Measurements from ENCODE around the gene TPRG1.

TPRG1 gene

GRCh38 chr3:189276444-189277219 is 104.9 kb downstream of the TPRG1 start:
- H3K36me3 ChIP-seq (ENCODE audit: low read length) = no peaks in the 10 kb centered on the region
- TF ChIP-seq CTCF (IDR thresholded peaks at IDR 0.05; ENCODE audit: insufficient read depth, low read length, poor library complexity, severe bottlenecking) = no peak
- no peak for TF ChIP-seq EZH2phosphoT487 (conservative IDR thresholded peaks at IDR 0.05; ENCODE audit: low read length)
- H3K9me3 ChIP-seq (ENCODE audit: insufficient read depth, low read length) = no peaks in the 10 kb centered on the region
- H3K9me2 ChIP-seq (replicated peaks; ENCODE audit: insufficient read depth, low read length) = no peaks in the 10 kb centered on the region
- no peak overlapping the region for H3K4me3 ChIP-seq (ENCODE audit: insufficient read depth, low read length, poor library complexity, severe bottlenecking)
- no peaks in the 10 kb centered on the region for H3K79me2 ChIP-seq (ENCODE audit: insufficient read depth, low read length)
- H3K9ac ChIP-seq (ENCODE audit: low read length) = no peak overlapping the region
- H3K4me2 ChIP-seq (ENCODE audit: low read depth, low read length, poor library complexity, severe bottlenecking) = no peak overlapping the region
- H3F3A ChIP-seq (ENCODE audit: insufficient read depth) = no peaks in the 10 kb centered on the region
- no peaks in the 10 kb centered on the region for H4K20me1 ChIP-seq (ENCODE audit: low read depth, low read length)
- H3K27ac ChIP-seq (ENCODE audit: low read depth, low read length) = no peak overlapping the region
- no peak overlapping the region for H2AFZ ChIP-seq (ENCODE audit: low read depth, low read length, severe bottlenecking)
- H3K27me3 ChIP-seq (ENCODE audit: low read length) = no peaks in the 10 kb centered on the region

GRCh38 chr3:189277711-189278110 is 105.9 kb downstream of the TPRG1 start:
- Histone ChIP-seq H4K20me1 (ENCODE audit: low read depth, low read length) (no peaks in the 10 kb centered on the region), H3K9me2 (replicated peaks; ENCODE audit: insufficient read depth, low read length) (no peaks in the 10 kb centered on the region), H2AFZ (ENCODE audit: low read depth, low read length, severe bottlenecking) (no peak overlapping the region), H3K4me3 (ENCODE audit: insufficient read depth, low read length, poor library complexity, severe bottlenecking) (no peak overlapping the region), H3K4me2 (ENCODE audit: low read depth, low read length, poor library complexity, severe bottlenecking) (no peak overlapping the region), H3K79me2 (ENCODE audit: insufficient read depth, low read length) (no peaks in the 10 kb centered on the region), H3K36me3 (ENCODE audit: low read length) (no peaks in the 10 kb centered on the region), H3K27me3 (ENCODE audit: low read length) (no peaks in the 10 kb centered on the region), H3K9me3 (ENCODE audit: insufficient read depth, low read length) (no peaks in the 10 kb centered on the region), H3K27ac (ENCODE audit: low read depth, low read length) (no peak overlapping the region), H3K9ac (ENCODE audit: low read length) (no peak overlapping the region), H3F3A (ENCODE audit: insufficient read depth) (no peaks in the 10 kb centered on the region)
- TF ChIP-seq EZH2phosphoT487 (conservative IDR thresholded peaks at IDR 0.05; ENCODE audit: low read length) = no peak
- no peak for TF ChIP-seq CTCF (IDR thresholded peaks at IDR 0.05; ENCODE audit: insufficient read depth, low read length, poor library complexity, severe bottlenecking)

- Histone ChIP-seq H2AFZ (ENCODE audit: low read depth, low read length, severe bottlenecking) (no peak overlapping the region), H3K4me3 (ENCODE audit: insufficient read depth, low read length, poor library complexity, severe bottlenecking) (no peak overlapping the region), H3K27me3 (ENCODE audit: low read length) (no peaks in the 10 kb centered on the region), H3K27ac (ENCODE audit: low read depth, low read length) (no peak overlapping the region), H3K4me2 (ENCODE audit: low read depth, low read length, poor library complexity, severe bottlenecking) (no peak overlapping the region), H3F3A (ENCODE audit: insufficient read depth) (no peaks in the 10 kb centered on the region), H3K79me2 (ENCODE audit: insufficient read depth, low read length) (no peaks in the 10 kb centered on the region), H3K36me3 (ENCODE audit: low read length) (no peaks in the 10 kb centered on the region), H3K9me3 (ENCODE audit: insufficient read depth, low read length) (no peaks in the 10 kb centered on the region), H3K9me2 (replicated peaks; ENCODE audit: insufficient read depth, low read length) (no peaks in the 10 kb centered on the region), H3K9ac (ENCODE audit: low read length) (no peak overlapping the region), H4K20me1 (ENCODE audit: low read depth, low read length) (no peaks in the 10 kb centered on the region)
- no peak for TF ChIP-seq EZH2phosphoT487 (conservative IDR thresholded peaks at IDR 0.05; ENCODE audit: low read length)
- no peak for TF ChIP-seq CTCF (IDR thresholded peaks at IDR 0.05; ENCODE audit: insufficient read depth, low read length, poor library complexity, severe bottlenecking)
These were observed 106.5 kb downstream of the TPRG1 start for GRCh38 chr3:189278221-189278620.

Measured in SU-DHL-6 (cell line).